Measurements from ENCODE around the gene TPSB2.

TPSB2 gene

DNA sequence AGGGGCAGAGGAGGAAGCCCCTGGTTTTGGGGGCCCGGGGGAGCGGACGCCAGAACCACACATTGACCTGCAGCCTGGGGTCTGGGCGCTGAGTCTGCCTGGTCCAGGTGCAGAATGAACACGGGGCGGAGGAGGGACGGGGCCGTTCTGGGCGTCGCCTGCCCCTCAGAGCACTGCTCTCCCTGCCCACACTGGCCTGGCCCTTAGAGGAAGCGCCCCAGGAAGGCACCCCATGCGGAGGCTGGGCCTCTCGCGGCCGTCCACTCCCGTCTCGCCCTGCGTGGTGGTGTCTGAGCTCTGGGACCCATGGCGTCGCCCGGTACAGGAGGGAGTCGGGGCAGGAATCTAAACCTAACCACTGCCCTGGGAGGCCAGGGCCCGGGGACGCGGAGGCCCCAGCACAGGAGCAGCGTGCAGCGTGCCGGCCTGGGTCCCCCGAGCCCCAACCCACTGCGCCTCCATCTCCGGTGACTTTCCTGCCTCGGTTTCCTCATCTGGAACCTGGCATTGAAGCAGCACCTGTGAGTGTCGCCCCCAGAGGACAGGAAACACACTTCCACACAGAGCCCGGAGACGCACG is 30.2 kb upstream of the TPSB2 start:
- Histone ChIP-seq H3K27me3 (ENCODE audit: insufficient read depth, low read length, poor library complexity) (peaks cover 22% of the 10 kb centered on the region), H2BK5ac (ENCODE audit: low read length) (no peak overlapping the region), H3K79me2 (ENCODE audit: control insufficient read depth, insufficient read depth, low read length) (no peaks in the 10 kb centered on the region), H3K4me2 (ENCODE audit: low read length) (no peak overlapping the region), H3K79me1 (ENCODE audit: low read length) (no peaks in the 10 kb centered on the region), H2BK15ac (replicated peaks; ENCODE audit: low read depth) (no peak overlapping the region), H4K5ac (ENCODE audit: low read length) (no peak overlapping the region), H2BK120ac (ENCODE audit: low read depth, low read length) (no peak overlapping the region), H3K4me1 (ENCODE audit: control insufficient read depth, low read depth, low read length) (no peaks in the 10 kb centered on the region), H3K4me3 (ENCODE audit: low read length) (no peak overlapping the region), H3K36me3 (ENCODE audit: control insufficient read depth, insufficient read depth, low read length) (no peaks in the 10 kb centered on the region), H3K18ac (ENCODE audit: low read length) (no peak overlapping the region), H3K56ac (ENCODE audit: low read length) (no peak overlapping the region), H4K8ac (ENCODE audit: low read depth, low read length) (no peak overlapping the region), H2AK5ac (ENCODE audit: low read length) (no peak overlapping the region), H3K4ac (ENCODE audit: low read depth, low read length) (no peak overlapping the region), H3K9ac (ENCODE audit: low read length) (no peak overlapping the region), H3K23ac (ENCODE audit: low read length) (no peak overlapping the region), H3K27ac (ENCODE audit: low read depth, low read length) (no peak overlapping the region)
- no CpG with 5 or more reads among the region's 36 CpGs for WGBS (ENCODE audit: extremely low coverage, insufficient coverage, low lambda C conversion rate)
- no peak for DNase-seq

DNA sequence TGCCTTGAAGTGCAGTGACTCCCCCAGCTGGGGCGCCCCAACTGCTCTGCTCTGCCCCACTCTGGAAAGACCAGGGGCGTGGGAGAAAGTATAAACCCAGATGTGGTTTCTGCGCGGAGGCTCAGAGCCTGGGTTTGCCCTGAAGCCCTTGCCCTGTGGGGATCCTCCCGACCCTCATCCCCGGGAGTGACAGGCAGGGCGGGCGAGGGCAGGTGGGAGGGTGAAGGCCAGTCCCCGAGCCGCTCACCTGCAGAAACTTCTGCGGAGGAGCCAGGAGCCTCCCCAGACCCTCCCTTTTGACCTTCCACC is 29.7 kb upstream of the TPSB2 start:
- H3K36me3 ChIP-seq (ENCODE audit: control insufficient read depth, insufficient read depth, low read length), result no peaks in the 10 kb centered on the region
- H3K56ac ChIP-seq (ENCODE audit: low read length), result no peak overlapping the region
- no peak overlapping the region for H2BK15ac ChIP-seq (replicated peaks; ENCODE audit: low read depth)
- no peak overlapping the region for H3K27ac ChIP-seq (ENCODE audit: low read depth, low read length)
- no peak overlapping the region for H3K18ac ChIP-seq (ENCODE audit: low read length)
- no peaks in the 10 kb centered on the region for H3K79me2 ChIP-seq (ENCODE audit: control insufficient read depth, insufficient read depth, low read length)
- no peak overlapping the region for H3K4me2 ChIP-seq (ENCODE audit: low read length)
- H3K23ac ChIP-seq (ENCODE audit: low read length), result no peak overlapping the region
- DNase-seq, result no peak
- no peak overlapping the region for H2AK5ac ChIP-seq (ENCODE audit: low read length)
- no peaks in the 10 kb centered on the region for H3K4me1 ChIP-seq (ENCODE audit: control insufficient read depth, low read depth, low read length)
- no peak overlapping the region for H3K4me3 ChIP-seq (ENCODE audit: low read length)
- H2BK5ac ChIP-seq (ENCODE audit: low read length), result no peak overlapping the region
- H3K4ac ChIP-seq (ENCODE audit: low read depth, low read length), result no peak overlapping the region
- WGBS (ENCODE audit: extremely low coverage, insufficient coverage, low lambda C conversion rate), result no CpG with 5 or more reads among the region's 11 CpGs
- H2BK120ac ChIP-seq (ENCODE audit: low read depth, low read length), result no peak overlapping the region
- peaks cover 22% of the 10 kb centered on the region for H3K27me3 ChIP-seq (ENCODE audit: insufficient read depth, low read length, poor library complexity)
- no peaks in the 10 kb centered on the region for H3K79me1 ChIP-seq (ENCODE audit: low read length)
- no peak overlapping the region for H4K8ac ChIP-seq (ENCODE audit: low read depth, low read length)
- H3K9ac ChIP-seq (ENCODE audit: low read length), result no peak overlapping the region
- H4K5ac ChIP-seq (ENCODE audit: low read length), result no peak overlapping the region

DNA sequence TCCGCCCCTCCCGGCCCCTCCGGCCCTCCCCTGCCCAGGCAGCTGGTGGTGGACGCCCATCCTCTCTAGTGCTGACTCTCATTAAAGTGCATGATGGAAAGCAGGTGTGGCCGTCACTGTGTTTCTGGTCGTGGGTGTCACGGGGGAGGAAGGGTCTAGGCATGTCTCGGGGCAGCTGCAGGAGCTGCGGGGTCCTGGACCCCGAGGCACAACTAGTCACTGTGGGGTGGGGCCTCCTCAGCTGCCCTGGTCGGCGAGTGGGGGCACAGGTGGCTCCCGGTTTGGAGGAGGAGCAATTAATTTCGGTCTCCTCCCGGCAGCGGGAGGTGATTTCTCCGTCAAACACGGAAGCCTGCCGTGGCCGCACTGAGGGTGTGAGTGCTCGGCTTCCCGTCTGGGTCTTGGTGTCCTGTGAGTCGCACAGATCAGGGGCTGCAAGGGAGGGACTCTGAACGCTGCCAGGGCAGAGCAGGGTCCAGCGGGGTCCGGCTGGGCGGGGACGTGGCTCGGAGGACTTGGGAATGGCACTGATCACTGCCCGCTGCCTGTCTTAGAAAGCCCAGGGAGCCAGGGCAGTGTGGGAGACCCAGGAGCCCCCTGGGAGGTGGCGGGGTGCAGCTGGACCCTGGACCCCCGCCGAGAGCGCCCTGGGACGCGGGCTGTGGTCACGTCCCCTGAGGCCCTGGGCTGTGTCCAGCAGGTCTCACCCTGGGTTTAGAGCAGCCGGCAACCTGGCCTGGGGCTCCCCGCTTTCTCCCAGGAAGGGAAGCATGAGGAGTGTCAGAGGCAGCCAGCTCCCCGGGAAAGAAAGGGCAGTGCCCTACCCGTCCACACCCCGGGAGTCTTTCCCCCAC is 29.1 kb upstream of the TPSB2 start:
- no peak overlapping the region for H4K5ac ChIP-seq (ENCODE audit: low read length)
- no peak overlapping the region for H3K4ac ChIP-seq (ENCODE audit: low read depth, low read length)
- no peaks in the 10 kb centered on the region for H3K79me2 ChIP-seq (ENCODE audit: control insufficient read depth, insufficient read depth, low read length)
- no peak overlapping the region for H3K9ac ChIP-seq (ENCODE audit: low read length)
- no peak overlapping the region for H3K4me3 ChIP-seq (ENCODE audit: low read length)
- no peak overlapping the region for H3K56ac ChIP-seq (ENCODE audit: low read length)
- no peak overlapping the region for H2BK15ac ChIP-seq (replicated peaks; ENCODE audit: low read depth)
- H2BK120ac ChIP-seq (ENCODE audit: low read depth, low read length), result no peak overlapping the region
- no CpG with 5 or more reads among the region's 42 CpGs for WGBS (ENCODE audit: extremely low coverage, insufficient coverage, low lambda C conversion rate)
- DNase-seq, result no peak
- no peaks in the 10 kb centered on the region for H3K4me1 ChIP-seq (ENCODE audit: control insufficient read depth, low read depth, low read length)
- H2AK5ac ChIP-seq (ENCODE audit: low read length), result no peak overlapping the region
- no peak overlapping the region for H3K4me2 ChIP-seq (ENCODE audit: low read length)
- H3K18ac ChIP-seq (ENCODE audit: low read length), result no peak overlapping the region
- no peak overlapping the region for H3K23ac ChIP-seq (ENCODE audit: low read length)
- no peak overlapping the region for H4K8ac ChIP-seq (ENCODE audit: low read depth, low read length)
- no peak overlapping the region for H2BK5ac ChIP-seq (ENCODE audit: low read length)
- H3K27ac ChIP-seq (ENCODE audit: low read depth, low read length), result no peak overlapping the region
- H3K36me3 ChIP-seq (ENCODE audit: control insufficient read depth, insufficient read depth, low read length), result no peaks in the 10 kb centered on the region
- H3K79me1 ChIP-seq (ENCODE audit: low read length), result no peaks in the 10 kb centered on the region
- peaks cover 22% of the 10 kb centered on the region for H3K27me3 ChIP-seq (ENCODE audit: insufficient read depth, low read length, poor library complexity)

DNA sequence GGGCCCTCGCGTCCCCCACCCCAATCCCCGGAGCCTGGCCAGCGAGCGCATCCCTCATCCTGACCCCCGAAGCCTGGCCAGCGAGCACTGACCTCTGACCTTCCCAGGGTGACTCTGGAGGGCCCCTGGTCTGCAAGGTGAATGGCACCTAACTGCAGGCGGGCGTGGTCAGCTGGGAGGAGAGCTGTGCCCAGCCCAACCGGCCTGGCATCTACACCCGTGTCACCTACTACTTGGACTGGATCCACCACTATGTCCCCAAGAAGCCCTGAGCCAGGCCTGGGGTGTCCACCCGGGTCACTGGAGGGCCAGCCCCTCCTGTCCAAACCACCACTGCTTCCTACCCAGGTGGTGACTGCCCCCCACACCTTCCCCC is 28.2 kb upstream of the TPSB2 start:
- Histone ChIP-seq H3K18ac (ENCODE audit: low read length) (no peak overlapping the region), H3K4me3 (ENCODE audit: low read length) (no peak overlapping the region), H2BK120ac (ENCODE audit: low read depth, low read length) (no peak overlapping the region), H2AK5ac (ENCODE audit: low read length) (no peak overlapping the region), H3K79me1 (ENCODE audit: low read length) (no peaks in the 10 kb centered on the region), H3K4ac (ENCODE audit: low read depth, low read length) (no peak overlapping the region), H3K9ac (ENCODE audit: low read length) (no peak overlapping the region), H3K4me2 (ENCODE audit: low read length) (no peak overlapping the region), H3K79me2 (ENCODE audit: control insufficient read depth, insufficient read depth, low read length) (no peaks in the 10 kb centered on the region), H3K56ac (ENCODE audit: low read length) (no peak overlapping the region), H2BK15ac (replicated peaks; ENCODE audit: low read depth) (no peak overlapping the region), H3K27me3 (ENCODE audit: insufficient read depth, low read length, poor library complexity) (peaks cover 22% of the 10 kb centered on the region), H3K27ac (ENCODE audit: low read depth, low read length) (no peak overlapping the region), H4K8ac (ENCODE audit: low read depth, low read length) (no peak overlapping the region), H3K23ac (ENCODE audit: low read length) (no peak overlapping the region), H2BK5ac (ENCODE audit: low read length) (no peak overlapping the region), H3K4me1 (ENCODE audit: control insufficient read depth, low read depth, low read length) (no peaks in the 10 kb centered on the region), H4K5ac (ENCODE audit: low read length) (no peak overlapping the region), H3K36me3 (ENCODE audit: control insufficient read depth, insufficient read depth, low read length) (no peaks in the 10 kb centered on the region)
- DNase-seq, result no peak
- WGBS (ENCODE audit: extremely low coverage, insufficient coverage, low lambda C conversion rate), result no CpG with 5 or more reads among the region's 12 CpGs

DNA sequence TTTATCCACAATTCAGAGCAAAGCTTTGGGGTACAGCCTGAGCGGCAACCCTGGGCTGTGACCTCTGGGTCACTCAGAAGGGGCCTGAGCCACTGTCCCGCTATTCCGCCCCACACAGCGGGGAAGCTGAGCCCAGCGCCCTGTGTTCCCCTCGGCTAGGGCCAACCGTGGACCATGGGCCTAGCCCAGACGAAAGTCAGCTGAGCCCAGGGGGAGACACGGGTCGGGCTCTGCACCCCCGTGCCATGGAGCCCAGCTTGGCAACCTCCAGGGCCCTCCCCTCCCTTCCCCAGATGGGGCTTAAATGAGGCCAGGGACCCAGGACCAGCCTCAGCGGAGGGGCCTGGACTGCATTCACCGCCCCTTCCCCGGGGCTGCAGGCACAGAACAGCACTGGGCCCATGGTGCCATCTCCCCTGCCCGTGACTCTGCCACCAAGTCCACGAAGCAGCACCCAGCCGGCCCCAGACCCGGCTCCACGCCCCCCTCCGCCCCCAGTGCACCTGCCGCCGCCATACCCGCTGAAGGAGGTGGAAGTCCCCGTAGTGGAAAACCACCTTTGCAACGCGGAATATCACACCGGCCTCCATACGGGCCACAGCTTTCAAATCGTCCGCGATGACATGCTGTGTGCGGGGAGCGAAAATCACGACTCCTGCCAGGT is 27.7 kb upstream of the TPSB2 start:
- no CpG with 5 or more reads among the region's 34 CpGs for WGBS (ENCODE audit: extremely low coverage, insufficient coverage, low lambda C conversion rate)
- no peak for DNase-seq
- H3K27me3 ChIP-seq (ENCODE audit: insufficient read depth, low read length, poor library complexity), result peaks cover 22% of the 10 kb centered on the region

More for the DNA sequence above, 27.7 kb upstream of the TPSB2 start:
- H3K4me2 ChIP-seq (ENCODE audit: low read length), result no peak overlapping the region
- H3K23ac ChIP-seq (ENCODE audit: low read length), result no peak overlapping the region
- no peak overlapping the region for H3K27ac ChIP-seq (ENCODE audit: low read depth, low read length)
- H3K4ac ChIP-seq (ENCODE audit: low read depth, low read length), result no peak overlapping the region
- no peaks in the 10 kb centered on the region for H3K79me1 ChIP-seq (ENCODE audit: low read length)
- H3K18ac ChIP-seq (ENCODE audit: low read length), result no peak overlapping the region
- no peak overlapping the region for H3K4me3 ChIP-seq (ENCODE audit: low read length)
- no peaks in the 10 kb centered on the region for H3K4me1 ChIP-seq (ENCODE audit: control insufficient read depth, low read depth, low read length)
- H4K8ac ChIP-seq (ENCODE audit: low read depth, low read length), result no peak overlapping the region
- H2BK120ac ChIP-seq (ENCODE audit: low read depth, low read length), result no peak overlapping the region
- H3K79me2 ChIP-seq (ENCODE audit: control insufficient read depth, insufficient read depth, low read length), result no peaks in the 10 kb centered on the region
- H2BK5ac ChIP-seq (ENCODE audit: low read length), result no peak overlapping the region
- no peak overlapping the region for H3K56ac ChIP-seq (ENCODE audit: low read length)
- H3K36me3 ChIP-seq (ENCODE audit: control insufficient read depth, insufficient read depth, low read length), result no peaks in the 10 kb centered on the region
- H2AK5ac ChIP-seq (ENCODE audit: low read length), result no peak overlapping the region
- no peak overlapping the region for H4K5ac ChIP-seq (ENCODE audit: low read length)
- H2BK15ac ChIP-seq (replicated peaks; ENCODE audit: low read depth), result no peak overlapping the region
- no peak overlapping the region for H3K9ac ChIP-seq (ENCODE audit: low read length)
